Measurements from ENCODE around the gene GPATCH4.

GPATCH4 gene

DNA sequence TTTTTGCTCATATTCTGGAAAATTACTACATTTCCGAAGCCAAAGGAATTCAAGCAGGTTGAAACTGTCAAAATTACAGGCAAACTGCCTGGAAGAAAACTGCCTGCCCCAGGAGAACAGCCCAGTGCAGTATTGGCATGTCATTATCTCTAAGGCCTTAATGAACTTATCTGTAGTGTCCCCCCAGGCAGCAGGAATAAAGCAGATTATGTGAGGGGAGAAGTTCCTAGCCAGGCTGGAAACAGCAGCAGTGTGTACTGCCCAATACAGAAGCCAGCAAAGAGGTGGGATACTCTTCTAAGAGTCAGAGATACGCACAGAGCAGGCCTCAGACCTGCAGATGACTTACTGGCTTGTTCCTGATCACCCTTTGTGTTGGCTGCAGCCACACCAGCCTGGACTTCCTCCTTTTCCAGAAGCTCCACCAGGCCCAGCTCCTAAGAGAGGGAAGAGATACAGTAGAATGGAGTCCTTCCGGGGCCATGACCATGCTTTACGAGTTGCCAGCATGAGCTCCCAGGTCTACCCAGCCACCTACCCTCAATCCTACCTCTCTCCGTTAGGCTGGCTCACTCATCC is 40.6 kb downstream of the GPATCH4 start:
- TF ChIP-seq, protein P1, sequence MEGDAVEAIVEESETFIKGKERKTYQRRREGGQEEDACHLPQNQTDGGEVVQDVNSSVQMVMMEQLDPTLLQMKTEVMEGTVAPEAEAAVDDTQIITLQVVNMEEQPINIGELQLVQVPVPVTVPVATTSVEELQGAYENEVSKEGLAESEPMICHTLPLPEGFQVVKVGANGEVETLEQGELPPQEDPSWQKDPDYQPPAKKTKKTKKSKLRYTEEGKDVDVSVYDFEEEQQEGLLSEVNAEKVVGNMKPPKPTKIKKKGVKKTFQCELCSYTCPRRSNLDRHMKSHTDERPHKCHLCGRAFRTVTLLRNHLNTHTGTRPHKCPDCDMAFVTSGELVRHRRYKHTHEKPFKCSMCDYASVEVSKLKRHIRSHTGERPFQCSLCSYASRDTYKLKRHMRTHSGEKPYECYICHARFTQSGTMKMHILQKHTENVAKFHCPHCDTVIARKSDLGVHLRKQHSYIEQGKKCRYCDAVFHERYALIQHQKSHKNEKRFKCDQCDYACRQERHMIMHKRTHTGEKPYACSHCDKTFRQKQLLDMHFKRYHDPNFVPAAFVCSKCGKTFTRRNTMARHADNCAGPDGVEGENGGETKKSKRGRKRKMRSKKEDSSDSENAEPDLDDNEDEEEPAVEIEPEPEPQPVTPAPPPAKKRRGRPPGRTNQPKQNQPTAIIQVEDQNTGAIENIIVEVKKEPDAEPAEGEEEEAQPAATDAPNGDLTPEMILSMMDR (conservative IDR thresholded peaks at IDR 0.05; ENCODE audit: low read depth, low read length), result no peak
- H3K4me3 ChIP-seq (ENCODE audit: low read length), result no peak overlapping the region
- no peak for DNase-seq (ENCODE audit: low read depth)

DNA sequence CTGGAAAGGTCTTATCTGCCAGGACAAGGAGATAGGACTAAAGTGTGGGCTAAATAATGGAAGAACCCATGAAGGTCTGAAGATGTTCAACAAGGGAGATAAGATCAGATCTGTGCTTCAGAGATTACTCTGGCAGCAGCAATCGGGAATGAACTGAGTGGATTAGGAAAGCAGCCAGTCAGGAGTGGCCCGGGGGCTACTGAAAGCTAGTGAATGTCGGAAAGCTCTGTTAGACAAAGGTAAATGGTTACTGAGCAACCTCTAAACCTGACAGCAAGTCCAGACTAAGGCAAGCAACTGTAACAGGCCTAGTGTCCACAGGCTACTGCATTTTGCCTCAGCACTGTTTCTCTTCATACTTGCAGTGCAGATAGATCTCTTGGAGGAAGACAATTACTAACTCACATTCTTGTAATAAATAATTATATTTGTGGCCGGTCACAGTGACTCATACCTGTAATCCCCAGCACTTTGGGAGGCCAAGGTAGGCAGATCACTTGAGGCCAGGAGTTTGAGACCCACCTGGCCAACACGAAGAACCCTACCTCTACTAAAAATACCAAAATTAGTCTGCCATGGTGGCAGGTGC is 41.4 kb downstream of the GPATCH4 start:
- DNase-seq (ENCODE audit: low read depth), result no peak
- TF ChIP-seq, protein P1 (conservative IDR thresholded peaks at IDR 0.05; ENCODE audit: low read depth, low read length), result no peak
- no peak overlapping the region for H3K4me3 ChIP-seq (ENCODE audit: low read length)

- H3K4me3 ChIP-seq (ENCODE audit: low read length), result no peak overlapping the region
- TF ChIP-seq, protein P1 (conservative IDR thresholded peaks at IDR 0.05; ENCODE audit: low read depth, low read length), result no peak
- no peak for DNase-seq (ENCODE audit: low read depth)
Observed at GRCh38 chr1:156559086-156559796, 42.0 kb downstream of the GPATCH4 start.

- TF ChIP-seq, protein P1 (conservative IDR thresholded peaks at IDR 0.05; ENCODE audit: low read depth, low read length), result no peak
Observed at GRCh38 chr1:156556354-156556753, 44.9 kb downstream of the GPATCH4 start.

DNA sequence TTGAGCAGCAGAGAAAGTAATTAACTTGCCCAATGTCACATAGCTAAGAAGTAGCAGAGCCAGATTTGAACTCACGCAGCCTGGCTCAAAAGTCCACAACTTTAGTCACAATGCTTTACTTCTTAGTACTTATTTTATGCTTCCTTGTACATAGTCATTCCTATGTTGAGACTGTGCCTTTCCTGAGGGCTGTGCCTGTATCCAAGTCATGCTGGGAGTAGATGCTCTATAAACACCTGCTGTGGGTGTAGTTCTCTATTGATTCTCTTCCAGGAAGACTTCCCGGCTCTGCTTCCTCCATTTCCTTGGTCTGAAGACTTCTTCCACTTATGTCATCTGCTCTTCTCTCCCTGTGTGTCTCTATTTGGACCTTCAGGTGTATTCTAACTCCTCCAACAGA is 45.6 kb downstream of the GPATCH4 start:
- TF ChIP-seq, protein P1 (conservative IDR thresholded peaks at IDR 0.05; ENCODE audit: low read depth, low read length), result no peak

More at GRCh38 chr1:156556354-156556753, 44.9 kb downstream of the GPATCH4 start:
- H3K4me3 ChIP-seq (ENCODE audit: low read length), result no peak overlapping the region
- no peak for DNase-seq (ENCODE audit: low read depth)

GRCh38 chr1:156554971-156555370 is 46.3 kb downstream of the GPATCH4 start:
- TF ChIP-seq, protein P1 (conservative IDR thresholded peaks at IDR 0.05; ENCODE audit: low read depth, low read length), result no peak
- no peak overlapping the region for H3K4me3 ChIP-seq (ENCODE audit: low read length)
- no peak for DNase-seq (ENCODE audit: low read depth)

More for the DNA sequence above, 45.6 kb downstream of the GPATCH4 start:
- H3K4me3 ChIP-seq (ENCODE audit: low read length), result no peak overlapping the region
- no peak for DNase-seq (ENCODE audit: low read depth)

All from retinal pigment epithelial cell (primary cell).